AG10803 (cell line): Measurements from ENCODE around the gene CYB561D2.

Experiments used
- DNase-seq: peaks from one replicate; pipeline ENCODE4 v3.0.0; 2010; ENCODE audit warnings: low read depth
- H3K4me3 ChIP-seq: 2 replicates; pipeline ENCODE4 v1.5.1; 2011; ENCODE audit warnings: mild to moderate bottlenecking, low read length, control low read depth
- TF ChIP-seq, protein P1 (sequence below): conservative IDR thresholded peaks from 2 replicates; pipeline ENCODE4 v1.5.1; 2011; ENCODE audit warnings: mild to moderate bottlenecking, low read length, control low read depth, inconsistent platforms

CYB561D2 gene

DNA sequence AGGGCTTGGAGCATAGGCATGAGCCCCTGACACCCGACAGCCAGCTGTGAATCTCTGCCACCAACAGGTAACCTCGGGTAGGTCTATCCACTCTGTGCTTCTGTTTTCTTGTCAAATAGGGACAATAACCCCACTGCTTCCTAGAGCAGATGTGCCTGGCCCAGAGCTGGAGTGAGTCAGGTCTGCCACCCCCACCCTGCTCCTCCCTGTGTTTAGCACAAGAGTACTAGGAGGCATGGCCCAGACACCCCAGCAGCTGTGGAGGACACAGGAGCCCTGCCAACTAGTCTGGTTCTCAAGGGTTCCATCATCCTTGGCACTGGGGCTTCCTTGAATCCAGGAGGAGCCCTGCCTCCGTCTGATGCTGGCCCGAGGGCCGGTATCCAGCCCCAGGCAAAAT, 42.4 kb downstream of the CYB561D2 start:
- no peak overlapping the region for H3K4me3 ChIP-seq
- no peak for DNase-seq
- TF ChIP-seq, protein P1, sequence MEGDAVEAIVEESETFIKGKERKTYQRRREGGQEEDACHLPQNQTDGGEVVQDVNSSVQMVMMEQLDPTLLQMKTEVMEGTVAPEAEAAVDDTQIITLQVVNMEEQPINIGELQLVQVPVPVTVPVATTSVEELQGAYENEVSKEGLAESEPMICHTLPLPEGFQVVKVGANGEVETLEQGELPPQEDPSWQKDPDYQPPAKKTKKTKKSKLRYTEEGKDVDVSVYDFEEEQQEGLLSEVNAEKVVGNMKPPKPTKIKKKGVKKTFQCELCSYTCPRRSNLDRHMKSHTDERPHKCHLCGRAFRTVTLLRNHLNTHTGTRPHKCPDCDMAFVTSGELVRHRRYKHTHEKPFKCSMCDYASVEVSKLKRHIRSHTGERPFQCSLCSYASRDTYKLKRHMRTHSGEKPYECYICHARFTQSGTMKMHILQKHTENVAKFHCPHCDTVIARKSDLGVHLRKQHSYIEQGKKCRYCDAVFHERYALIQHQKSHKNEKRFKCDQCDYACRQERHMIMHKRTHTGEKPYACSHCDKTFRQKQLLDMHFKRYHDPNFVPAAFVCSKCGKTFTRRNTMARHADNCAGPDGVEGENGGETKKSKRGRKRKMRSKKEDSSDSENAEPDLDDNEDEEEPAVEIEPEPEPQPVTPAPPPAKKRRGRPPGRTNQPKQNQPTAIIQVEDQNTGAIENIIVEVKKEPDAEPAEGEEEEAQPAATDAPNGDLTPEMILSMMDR: no peak

DNA sequence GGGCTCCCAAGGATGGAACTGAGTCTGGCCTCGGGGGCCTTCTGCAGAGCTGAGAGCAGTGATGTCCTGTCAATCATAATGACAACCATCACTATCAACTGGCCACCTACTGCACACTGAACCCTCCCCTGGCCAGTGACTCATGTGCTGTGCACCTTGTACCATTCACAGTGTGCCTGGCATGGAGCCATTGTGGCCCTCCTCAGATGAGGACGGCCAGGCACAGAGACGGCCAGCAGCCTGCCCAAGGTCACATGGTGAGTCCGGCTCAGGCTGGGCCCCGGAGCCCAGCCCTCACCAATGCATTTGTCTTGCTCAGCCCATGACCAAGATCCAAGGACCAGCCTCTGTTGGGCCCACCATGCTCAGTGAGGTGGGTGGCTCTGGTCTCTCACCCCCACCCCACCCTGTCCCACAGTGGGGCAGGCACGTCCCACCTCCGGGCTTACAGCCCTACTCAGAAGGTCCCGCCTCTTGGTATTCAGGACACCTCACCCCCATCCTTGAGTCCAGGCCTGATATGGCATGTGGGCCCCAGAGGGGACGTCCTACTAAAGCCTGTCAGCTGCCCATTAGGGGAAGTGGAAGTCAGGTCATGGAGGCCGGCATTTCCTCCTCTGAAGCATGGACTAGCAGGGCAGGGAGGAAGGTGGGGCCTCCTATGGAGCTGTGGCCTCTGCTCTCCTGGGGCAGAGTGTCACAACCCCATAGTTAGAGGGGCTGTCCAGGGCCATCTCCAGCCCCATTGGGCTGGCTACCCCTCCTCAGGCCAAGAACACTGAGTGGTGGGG, 44.6 kb downstream of the CYB561D2 start:
- TF ChIP-seq, protein P1: no peak
- no peak for DNase-seq
- H3K4me3 ChIP-seq: no peak overlapping the region

DNA sequence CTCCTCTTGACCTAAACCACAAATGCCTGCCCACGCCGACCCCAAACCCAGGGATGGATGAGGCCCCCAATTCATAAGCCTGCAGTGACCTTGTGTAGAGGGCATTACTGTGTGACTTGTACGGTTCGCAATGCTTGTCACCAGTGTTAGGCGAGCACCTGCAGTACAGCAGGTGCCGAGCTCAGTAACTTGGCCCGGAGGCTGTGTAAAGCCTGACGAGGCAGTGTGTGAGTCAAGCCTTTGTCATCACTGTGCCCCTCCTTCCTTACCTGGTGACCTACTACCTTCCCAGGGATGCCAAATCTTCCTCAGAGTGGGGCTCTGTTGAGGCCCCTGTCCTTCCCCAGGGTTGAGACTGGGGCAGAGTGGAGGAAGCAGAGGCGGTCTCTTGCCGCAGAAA, 45.8 kb downstream of the CYB561D2 start:
- TF ChIP-seq, protein P1: no peak
- no peak for DNase-seq
- no peak overlapping the region for H3K4me3 ChIP-seq

DNA sequence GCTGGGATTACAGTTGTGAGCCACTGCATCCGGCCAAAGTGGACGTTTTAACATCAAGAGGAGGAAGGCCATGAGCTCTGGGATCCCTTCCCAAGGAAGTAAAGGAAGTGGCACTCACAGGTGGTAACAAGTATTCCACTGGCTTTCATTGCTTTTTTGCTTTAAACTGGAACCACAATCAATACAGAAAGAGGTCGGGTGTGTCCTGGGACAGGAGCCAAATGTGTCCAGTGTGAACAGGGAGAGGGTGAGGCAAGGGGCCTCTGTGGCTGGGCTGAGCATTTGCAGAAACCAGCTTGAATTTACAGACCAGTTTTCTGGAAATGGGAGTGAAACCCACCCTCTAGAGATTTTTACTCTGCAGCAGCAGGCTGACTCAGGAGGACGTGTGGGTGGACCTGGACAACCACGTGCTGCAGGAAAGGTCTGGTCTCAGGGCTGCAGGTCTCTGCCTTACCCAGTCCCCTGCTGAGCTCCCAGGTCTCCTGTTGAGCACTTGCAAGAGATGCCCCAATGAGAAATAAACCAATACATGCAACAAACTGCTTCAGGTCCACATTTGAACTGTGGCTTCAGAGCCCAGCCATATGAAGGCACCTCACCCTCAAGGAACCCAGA, 51.4 kb downstream of the CYB561D2 start:
- DNase-seq: no peak
- H3K4me3 ChIP-seq: no peak overlapping the region
- TF ChIP-seq, protein P1: no peak
